CD8-positive, alpha-beta memory T cell (primary cell): Measurements from ENCODE around the gene OASL. TPM values are rescaled to one million over a fixed set of nuclear protein-coding genes. Genes with fewer than 3 reads are reported as not detected.

Experiments
- CTCF ChIA-PET: fragments of 350-600 bp; sonication (Branson Sonifier 250); formaldehyde crosslinking; loops from one replicate; lab custom pipeline; 2021; ENCODE audit warnings: antibody characterized with exemption; lab: Charles Lee
- POLR2A ChIA-PET: fragments of 350-600 bp; sonication (Branson Sonifier 250); formaldehyde crosslinking; loops from one replicate; lab custom pipeline; 2021; ENCODE audit warnings: antibody characterized with exemption; lab: Charles Lee
- DNase-seq, 5 donors: peaks; one replicate each; pipeline versions ENCODE4 v3.0.0 to v3.0.0-alpha.2; 2020 to 2022; ENCODE audit warnings: mixed read lengths in 1 of 5
- H3K27ac ChIP-seq: one replicate; pipeline ENCODE4 v1.7.0; 2013; ENCODE audit warnings: low read depth, mild to moderate bottlenecking, low read length, moderate library complexity
- H3K27me3 ChIP-seq: 2 replicates; pipeline ENCODE4 v1.7.0; 2013; ENCODE audit warnings: low read length, mild to moderate bottlenecking; ENCODE audit not compliant: insufficient read depth, poor library complexity, severe bottlenecking
- H3K36me3 ChIP-seq: 2 replicates; pipeline ENCODE4 v1.7.0; 2013; ENCODE audit warnings: mild to moderate bottlenecking, low read length, moderate library complexity; ENCODE audit not compliant: insufficient read depth
- H3K4me1 ChIP-seq: 2 replicates; pipeline ENCODE4 v1.7.0; 2013; ENCODE audit warnings: mild to moderate bottlenecking, low read length, moderate library complexity; ENCODE audit not compliant: insufficient read depth
- H3K4me3 ChIP-seq: 2 replicates; pipeline ENCODE4 v1.7.0; 2013; ENCODE audit warnings: mild to moderate bottlenecking, low read length
- H3K9me3 ChIP-seq: 2 replicates; pipeline ENCODE4 v1.7.0; 2013; ENCODE audit warnings: mild to moderate bottlenecking, low read length
- H3K27ac Mint-ChIP-seq, 8 donors: one replicate each; pipeline ENCODE4 v1.8.0; 2020 to 2021; ENCODE audit warnings: mixed read lengths in 8 of 8, mild to moderate bottlenecking in 6 of 8, inconsistent platforms in 3 of 8, moderate library complexity in 3 of 8
- H3K27me3 Mint-ChIP-seq, 2 donors: one replicate each; pipeline ENCODE4 v1.8.0; 2020 to 2021; ENCODE audit warnings: mixed read lengths in 2 of 2, mild to moderate bottlenecking in 1 of 2, moderate library complexity in 1 of 2
- H3K36me3 Mint-ChIP-seq, 3 donors: one replicate each; pipeline ENCODE4 v1.8.0; 2020 to 2021; ENCODE audit warnings: mixed read lengths in 3 of 3, inconsistent platforms in 1 of 3, mild to moderate bottlenecking in 1 of 3
- H3K4me1 Mint-ChIP-seq, 3 donors: one replicate each; pipeline ENCODE4 v1.8.0; 2020 to 2021; ENCODE audit warnings: mixed read lengths in 3 of 3, inconsistent platforms in 1 of 3, mild to moderate bottlenecking in 1 of 3
- H3K4me3 Mint-ChIP-seq, 7 donors: one replicate each; pipeline ENCODE4 v1.8.0; 2020 to 2021; ENCODE audit warnings: mixed read lengths in 7 of 7, mild to moderate bottlenecking in 6 of 7, moderate library complexity in 4 of 7, inconsistent platforms in 2 of 7
- H3K9me3 Mint-ChIP-seq, 5 donors: one replicate each; pipeline ENCODE4 v1.8.0; 2020 to 2022; ENCODE audit warnings: mixed read lengths in 5 of 5, mild to moderate bottlenecking in 3 of 5, moderate library complexity in 2 of 5, inconsistent platforms in 1 of 5
- polyA plus RNA-seq: library from polyadenylated mRNA; unstranded; fragments of 300-500 nt; fragmentation: Illumina TruSeq; gene quantifications from one replicate; pipeline ENCODE4 v1.2.3, GENCODE V29; 2021
- total RNA-seq, 2 experiments: library from RNA; stranded (reverse); gene quantifications; one replicate each; pipeline ENCODE4 v1.2.3, GENCODE V29; 2021

Gene OASL
- total and polyA plus RNA-seq, 3 experiments from 2014 or later, result 4.0 to 21.2 (median 4.3) TPM

- CTCF ChIA-PET, result no interaction called here
- no peaks in the 10 kb centered on the region for H3K27me3 Mint-ChIP-seq
- DNase-seq, result no peak
- Histone ChIP-seq H3K4me1 (peaks cover 32% of the 10 kb centered on the region), H3K4me3 (no peak overlapping the region), H3K9me3 (no peaks in the 10 kb centered on the region), H3K27ac (no peak overlapping the region), H3K27me3 (no peaks in the 10 kb centered on the region), H3K36me3 (peaks cover 24% of the 10 kb centered on the region)
- H3K4me3 Mint-ChIP-seq, result no peak overlapping the region
- peaks cover 37 to 55% (median 39%) of the 10 kb centered on the region in 3 donors for H3K4me1 Mint-ChIP-seq
- H3K9me3 Mint-ChIP-seq, result no peaks in the 10 kb centered on the region
- H3K36me3 Mint-ChIP-seq, result peaks cover 0 to 72% (median 26%) of the 10 kb centered on the region in 3 donors
- H3K27ac Mint-ChIP-seq, result peak overlapping the region in 5 of 8 donors; percentile 44 to 74 (median 66)
- POLR2A ChIA-PET, result interaction anchor here (0.5 kb wide), 1 partner anchor 34 kb away, joined by 3 read pairs; no protein-coding TSS in a partner anchor
Observed at GRCh38 chr12:121030576-121031212, 8.4 kb downstream of the OASL start.

- Mint-ChIP-seq H3K9me3 (no peaks in the 10 kb centered on the region), H3K27me3 (no peaks in the 10 kb centered on the region), H3K27ac (peak overlapping the region in 4 of 8 donors; percentile 32 to 68 (median 50)), H3K4me3 (peak overlapping the region in 1 of 7 donors; percentile 76), H3K36me3 (peaks cover 0 to 73% (median 27%) of the 10 kb centered on the region in 3 donors), H3K4me1 (peaks cover 7 to 20% (median 10%) of the 10 kb centered on the region in 3 donors)
- H3K27me3 ChIP-seq, result no peaks in the 10 kb centered on the region
- no peak overlapping the region for H3K4me3 ChIP-seq
- DNase-seq, result no peak
- H3K36me3 ChIP-seq, result peaks cover 24% of the 10 kb centered on the region
- POLR2A ChIA-PET, result no interaction called here
- no peaks in the 10 kb centered on the region for H3K9me3 ChIP-seq
- H3K27ac ChIP-seq, result no peak overlapping the region
- H3K4me1 ChIP-seq, result no peaks in the 10 kb centered on the region
- CTCF ChIA-PET, result interaction anchor here (1.3 kb wide), 1 partner anchor 34 kb away, joined by 5 read pairs; no protein-coding TSS in a partner anchor
Observed at GRCh38 chr12:121026274-121027045, 12.6 kb downstream of the OASL start.

- H3K27me3 ChIP-seq, result no peaks in the 10 kb centered on the region
- H3K36me3 Mint-ChIP-seq, result peaks cover 0 to 74% (median 25%) of the 10 kb centered on the region in 3 donors
- peaks cover 7 to 17% (median 10%) of the 10 kb centered on the region in 3 donors for H3K4me1 Mint-ChIP-seq
- CTCF ChIA-PET, result interaction anchor here (0.7 kb wide), 1 partner anchor 160 kb away, joined by 3 read pairs; no protein-coding TSS in a partner anchor
- no peak overlapping the region for H3K27ac ChIP-seq
- no peak for DNase-seq
- H3K27ac Mint-ChIP-seq, result no peak overlapping the region
- no peaks in the 10 kb centered on the region for H3K9me3 ChIP-seq
- H3K4me3 ChIP-seq, result no peak overlapping the region
- POLR2A ChIA-PET, result interaction anchor here (0.7 kb wide), 1 partner anchor 7 kb away, joined by 5 read pairs; no protein-coding TSS in a partner anchor
- H3K9me3 Mint-ChIP-seq, result no peaks in the 10 kb centered on the region
- no peak overlapping the region for H3K4me3 Mint-ChIP-seq
- H3K36me3 ChIP-seq, result peaks cover 24% of the 10 kb centered on the region
- no peaks in the 10 kb centered on the region for H3K4me1 ChIP-seq
- no peaks in the 10 kb centered on the region for H3K27me3 Mint-ChIP-seq
Observed at GRCh38 chr12:121025442-121026226, 13.4 kb downstream of the OASL start.

- no peaks in the 10 kb centered on the region for H3K9me3 ChIP-seq
- POLR2A ChIA-PET, result no interaction called here
- Mint-ChIP-seq H3K27me3 (no peaks in the 10 kb centered on the region), H3K36me3 (peaks cover 0 to 75% (median 26%) of the 10 kb centered on the region in 3 donors), H3K4me3 (no peak overlapping the region), H3K27ac (no peak overlapping the region), H3K9me3 (no peaks in the 10 kb centered on the region), H3K4me1 (peaks cover 7 to 14% (median 10%) of the 10 kb centered on the region in 3 donors)
- H3K4me3 ChIP-seq, result no peak overlapping the region
- no peak overlapping the region for H3K27ac ChIP-seq
- H3K36me3 ChIP-seq, result peaks cover 24% of the 10 kb centered on the region
- CTCF ChIA-PET, result no interaction called here
- H3K27me3 ChIP-seq, result no peaks in the 10 kb centered on the region
- no peak for DNase-seq
- H3K4me1 ChIP-seq, result no peaks in the 10 kb centered on the region
Observed at GRCh38 chr12:121023799-121024198, 15.2 kb downstream of the OASL start.

- Histone ChIP-seq H3K4me3 (no peak overlapping the region), H3K27ac (no peak overlapping the region), H3K4me1 (no peaks in the 10 kb centered on the region), H3K9me3 (no peaks in the 10 kb centered on the region), H3K27me3 (no peaks in the 10 kb centered on the region), H3K36me3 (peaks cover 19% of the 10 kb centered on the region)
- H3K27me3 Mint-ChIP-seq, result no peaks in the 10 kb centered on the region
- H3K27ac Mint-ChIP-seq, result no peak overlapping the region
- ChIA-PET POLR2A (interaction anchor here (0.6 kb wide), 1 partner anchor 403 kb away, joined by 4 read pairs; no protein-coding TSS in a partner anchor), CTCF (no interaction called here)
- peaks cover 0 to 65% (median 27%) of the 10 kb centered on the region in 3 donors for H3K36me3 Mint-ChIP-seq
- no peak for DNase-seq
- no peaks in the 10 kb centered on the region for H3K9me3 Mint-ChIP-seq
- peaks cover 0 to 4% (median 4%) of the 10 kb centered on the region in 3 donors for H3K4me1 Mint-ChIP-seq
- no peak overlapping the region for H3K4me3 Mint-ChIP-seq
Observed at GRCh38 chr12:121022713-121023112, 16.3 kb downstream of the OASL start.

GRCh38 chr12:121021754-121022153 is 17.3 kb downstream of the OASL start:
- Mint-ChIP-seq H3K4me1 (peaks cover 0 to 4% (median 3%) of the 10 kb centered on the region in 3 donors), H3K9me3 (no peaks in the 10 kb centered on the region), H3K27ac (no peak overlapping the region), H3K36me3 (peaks cover 0 to 56% (median 19%) of the 10 kb centered on the region in 3 donors), H3K27me3 (no peaks in the 10 kb centered on the region), H3K4me3 (no peak overlapping the region)
- Histone ChIP-seq H3K27me3 (no peaks in the 10 kb centered on the region), H3K36me3 (peaks cover 10% of the 10 kb centered on the region), H3K27ac (no peak overlapping the region), H3K4me3 (no peak overlapping the region), H3K4me1 (peaks cover under 1% of the 10 kb centered on the region), H3K9me3 (no peaks in the 10 kb centered on the region)
- ChIA-PET POLR2A (no interaction called here), CTCF (no interaction called here)
- no peak for DNase-seq

GRCh38 chr12:121018860-121019617 is 20.0 kb downstream of the OASL start:
- CTCF ChIA-PET, result interaction anchor here (3.6 kb wide), 1 partner anchor 41 kb away, joined by 12 read pairs; no protein-coding TSS in a partner anchor

More at GRCh38 chr12:121018860-121019617, 20.0 kb downstream of the OASL start:
- H3K4me1 ChIP-seq, result peaks cover 11% of the 10 kb centered on the region
- H3K27me3 ChIP-seq, result no peaks in the 10 kb centered on the region
- Mint-ChIP-seq H3K36me3 (peaks cover 0 to 42% (median 12%) of the 10 kb centered on the region in 3 donors), H3K4me3 (no peak overlapping the region), H3K27me3 (no peaks in the 10 kb centered on the region), H3K4me1 (peaks cover 19 to 21% (median 20%) of the 10 kb centered on the region in 3 donors), H3K9me3 (no peaks in the 10 kb centered on the region), H3K27ac (no peak overlapping the region)
- no peaks in the 10 kb centered on the region for H3K9me3 ChIP-seq
- H3K4me3 ChIP-seq, result no peak overlapping the region
- POLR2A ChIA-PET, result no interaction called here
- no peak for DNase-seq
- H3K27ac ChIP-seq, result no peak overlapping the region
- no peaks in the 10 kb centered on the region for H3K36me3 ChIP-seq
